ENCODE results near the gene TRMT6.

The TRMT6 gene

GRCh38 chr20:5947276-5947675 is 3.1 kb downstream of the TRMT6 start:
- DNase-seq (ENCODE audit: low read depth in 2 of 2), result no peak

- no peak for DNase-seq (ENCODE audit: low read depth in 2 of 2)
Observed at GRCh38 chr20:5945963-5946362, 4.4 kb downstream of the TRMT6 start.

DNA sequence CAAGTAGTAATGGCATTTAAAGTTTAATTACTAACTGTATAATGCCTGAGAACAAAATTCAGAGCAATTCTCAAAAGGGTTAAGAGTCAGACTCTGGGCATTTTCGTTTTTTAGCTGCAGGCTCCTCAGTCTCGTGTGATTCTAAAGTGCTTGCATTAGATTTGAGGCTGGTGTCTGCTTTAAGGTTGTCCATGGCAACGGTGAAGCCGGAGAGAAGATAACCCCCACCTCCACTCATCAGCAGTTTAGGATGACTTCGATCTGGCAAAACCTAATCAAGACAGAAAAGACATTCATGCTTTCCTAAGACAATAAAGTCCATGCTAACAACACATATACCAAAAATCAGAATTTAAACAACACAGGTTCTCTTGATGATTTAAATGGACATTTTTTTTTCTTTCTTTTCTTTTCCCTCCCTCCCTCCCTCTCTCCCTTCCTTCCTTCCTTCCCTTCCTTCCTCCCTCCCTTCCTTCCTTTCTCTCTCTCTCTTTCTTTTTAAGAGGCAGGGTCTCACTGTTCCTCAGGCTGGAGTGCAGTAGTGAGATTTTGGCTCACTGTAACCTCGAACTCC is 11.8 kb downstream of the TRMT6 start:
- no peak for DNase-seq (ENCODE audit: low read depth in 2 of 2)

GRCh38 chr20:5936238-5936637 is 14.1 kb downstream of the TRMT6 start:
- no peak for DNase-seq (ENCODE audit: low read depth in 2 of 2)

GRCh38 chr20:5935384-5935783 is 14.9 kb downstream of the TRMT6 start:
- no peak for DNase-seq (ENCODE audit: low read depth in 2 of 2)

DNA sequence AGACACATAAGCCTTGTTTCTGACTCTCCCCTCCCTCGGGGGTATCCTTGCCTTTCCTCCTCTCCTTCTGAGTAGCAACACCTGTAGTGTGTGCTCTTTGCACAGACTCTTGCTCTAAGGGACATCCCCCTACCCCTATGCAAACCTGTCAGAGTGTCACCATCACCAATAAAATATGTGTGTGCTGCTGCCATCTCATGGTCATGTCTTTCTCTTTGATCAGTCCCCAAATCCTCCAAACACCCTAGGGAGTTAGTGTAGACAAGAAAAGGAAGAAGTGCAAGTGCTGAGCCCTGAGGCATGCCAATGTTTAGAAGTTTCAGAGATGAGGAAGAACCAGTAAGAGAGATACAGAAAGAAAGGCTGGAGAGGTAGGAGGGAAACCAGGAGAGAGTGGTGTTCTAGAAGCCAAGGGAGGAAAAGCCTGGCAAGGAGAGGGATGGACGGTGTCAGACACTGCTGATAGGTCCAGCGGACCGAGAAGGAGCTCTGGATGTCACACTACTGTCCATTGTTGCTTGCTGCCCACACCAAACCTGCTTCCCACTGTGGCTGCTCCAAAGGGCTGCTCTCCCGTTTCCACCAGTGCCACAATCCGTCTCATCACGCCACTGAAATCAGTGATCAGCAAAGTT is 16.4 kb downstream of the TRMT6 start:
- DNase-seq (ENCODE audit: low read depth in 2 of 2), result no peak

GRCh38 chr20:5932796-5933195 is 17.5 kb downstream of the TRMT6 start:
- no peak for DNase-seq (ENCODE audit: low read depth in 2 of 2)

DNA sequence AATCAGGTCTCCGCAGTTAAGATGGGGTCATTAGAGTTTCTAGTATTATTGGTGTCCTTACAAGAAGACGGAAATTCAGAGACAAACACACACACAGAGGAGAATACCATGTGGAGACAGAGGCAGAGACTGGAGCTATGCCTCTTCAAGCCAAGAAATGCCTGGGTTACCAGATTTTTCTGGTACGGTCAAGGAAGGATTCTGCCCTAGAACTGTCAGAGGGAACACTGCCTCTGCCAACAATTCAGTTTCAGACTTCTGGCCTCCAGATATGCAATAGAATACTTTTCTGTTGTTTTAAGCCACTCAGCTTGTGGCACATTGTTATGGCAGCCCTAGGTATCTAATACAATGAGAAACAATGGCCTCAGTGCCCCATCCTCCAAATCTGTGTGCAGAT is 18.9 kb downstream of the TRMT6 start:
- no peak for DNase-seq (ENCODE audit: low read depth in 2 of 2)

GRCh38 chr20:5928836-5929715 is 21.3 kb downstream of the TRMT6 start:
- DNase-seq (ENCODE audit: low read depth in 2 of 2), result no peak

DNA sequence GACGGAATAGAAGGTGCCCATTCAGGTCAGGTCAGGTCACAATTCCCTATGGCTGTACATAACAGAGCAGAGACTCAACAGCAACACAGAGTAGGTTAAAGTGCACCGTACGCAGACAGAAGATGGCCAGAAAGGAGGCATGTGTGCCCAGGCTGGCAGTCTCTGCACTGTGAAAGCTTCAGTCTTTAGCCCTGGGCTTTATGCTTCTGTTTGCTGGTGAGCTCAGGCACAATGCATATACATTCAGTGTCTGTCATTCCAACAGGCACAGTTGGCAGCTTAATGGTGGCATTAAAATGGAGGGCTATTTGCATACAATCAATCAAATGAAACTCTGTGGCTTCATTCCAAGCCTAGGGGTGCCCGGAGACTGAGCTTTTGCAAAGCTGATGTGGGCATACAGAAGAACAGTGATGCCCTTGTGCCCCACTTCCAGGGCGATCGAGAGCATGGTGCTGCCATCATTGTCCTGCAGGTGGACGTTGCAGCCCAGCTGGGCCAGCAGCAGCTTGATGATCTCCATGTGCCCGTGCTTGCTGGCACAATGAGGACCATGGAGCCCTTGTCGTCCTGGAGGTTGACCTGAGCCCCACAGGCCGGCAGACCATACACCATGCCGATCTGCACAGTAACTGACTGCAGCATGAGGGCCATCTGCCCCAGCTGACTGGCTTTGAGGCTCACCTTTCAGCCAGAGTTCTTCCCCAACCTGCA is 22.4 kb downstream of the TRMT6 start:
- DNase-seq (ENCODE audit: low read depth in 2 of 2), result no peak

DNA sequence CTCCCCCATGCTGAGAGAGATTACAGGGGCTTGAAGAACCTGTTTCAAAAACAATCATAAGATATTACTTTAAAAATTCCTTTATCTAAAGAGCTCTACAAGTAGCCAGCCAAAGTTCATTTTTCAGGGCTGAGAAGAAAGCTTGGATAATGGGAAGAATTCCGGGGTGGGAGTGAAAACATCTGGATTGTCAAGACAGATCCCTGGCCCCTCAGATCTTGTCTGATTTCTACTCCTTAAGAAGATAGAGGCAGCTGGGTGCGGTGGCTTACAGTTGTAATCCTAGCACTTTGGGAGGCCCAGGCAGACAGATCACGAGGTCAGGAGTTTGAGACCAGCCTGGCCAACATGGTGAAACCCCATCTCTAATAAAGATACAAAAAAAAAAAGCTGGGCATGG is 24.8 kb downstream of the TRMT6 start:
- no peak for DNase-seq (ENCODE audit: low read depth in 2 of 2)

DNA sequence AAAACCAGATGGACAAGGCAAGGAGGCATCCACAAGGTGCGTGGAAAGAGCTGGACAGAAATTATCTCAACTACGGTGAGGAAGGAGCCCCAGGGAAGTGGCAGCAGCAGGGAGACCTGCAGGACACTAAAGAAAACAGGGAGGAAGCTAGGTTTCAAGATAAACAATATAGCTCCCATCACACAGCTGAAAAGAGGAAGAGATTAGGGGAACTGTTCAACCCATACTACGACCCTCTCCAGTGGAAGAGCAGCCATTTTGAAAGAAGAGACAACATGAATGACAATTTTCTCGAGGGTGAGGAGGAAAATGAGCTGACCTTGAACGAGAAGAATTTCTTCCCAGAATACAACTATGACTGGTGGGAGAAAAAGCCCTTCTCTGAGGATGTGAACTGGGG is 26.8 kb downstream of the TRMT6 start:
- DNase-seq (ENCODE audit: low read depth in 2 of 2), result no peak

- no peak for DNase-seq (ENCODE audit: low read depth in 2 of 2)
Observed at GRCh38 chr20:5920581-5920980, 29.8 kb downstream of the TRMT6 start.

GRCh38 chr20:5919626-5920544 is 30.4 kb downstream of the TRMT6 start:
- no peak for DNase-seq (ENCODE audit: low read depth in 2 of 2)

GRCh38 chr20:5918856-5919625 is 31.3 kb downstream of the TRMT6 start:
- DNase-seq (ENCODE audit: low read depth in 2 of 2), result no peak

- no peak for DNase-seq (ENCODE audit: low read depth in 2 of 2)
Observed at GRCh38 chr20:5914859-5915258, 35.5 kb downstream of the TRMT6 start.

GRCh38 chr20:5913166-5913565 is 37.2 kb downstream of the TRMT6 start:
- no peak for DNase-seq (ENCODE audit: low read depth in 2 of 2)

- no peak for DNase-seq (ENCODE audit: low read depth in 2 of 2)
Observed at GRCh38 chr20:5910186-5910585, 40.1 kb downstream of the TRMT6 start.

GRCh38 chr20:5908981-5909380 is 41.4 kb downstream of the TRMT6 start:
- no peak for DNase-seq (ENCODE audit: low read depth in 2 of 2)

- DNase-seq (ENCODE audit: low read depth in 2 of 2), result no peak
Observed at GRCh38 chr20:5900908-5901307, 49.4 kb downstream of the TRMT6 start.

DNA sequence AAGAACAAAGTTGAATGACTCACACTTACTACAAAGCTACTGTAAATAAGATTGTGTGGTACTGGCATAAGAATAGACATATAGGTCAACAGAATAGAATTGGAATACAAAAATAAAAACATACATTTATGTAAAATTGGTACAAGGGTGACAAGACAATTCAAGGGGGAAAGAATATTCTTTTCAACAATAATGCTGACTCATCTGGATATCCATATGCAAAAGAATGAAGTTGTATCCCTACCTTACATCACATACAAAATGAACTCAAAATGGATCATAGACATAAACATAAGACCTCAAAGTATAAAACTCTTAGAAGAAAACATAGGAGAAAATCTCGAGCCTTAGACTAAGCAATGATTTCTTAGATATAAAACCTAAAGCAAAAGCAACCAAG is 50.9 kb downstream of the TRMT6 start:
- no peak for DNase-seq (ENCODE audit: low read depth in 2 of 2)

Data from activated CD8-positive, alpha-beta memory T cell treated with anti-CD3 and anti-CD28 coated beads for 4 hours (primary cell).